NCI-H345 (cell line): Measurements from ENCODE around the gene ABCA9.

Source experiments
- DNase-seq: peaks from one replicate; lab custom pipeline; 2025; lab: John Stamatoyannopoulos, UW

ABCA9 gene

DNA sequence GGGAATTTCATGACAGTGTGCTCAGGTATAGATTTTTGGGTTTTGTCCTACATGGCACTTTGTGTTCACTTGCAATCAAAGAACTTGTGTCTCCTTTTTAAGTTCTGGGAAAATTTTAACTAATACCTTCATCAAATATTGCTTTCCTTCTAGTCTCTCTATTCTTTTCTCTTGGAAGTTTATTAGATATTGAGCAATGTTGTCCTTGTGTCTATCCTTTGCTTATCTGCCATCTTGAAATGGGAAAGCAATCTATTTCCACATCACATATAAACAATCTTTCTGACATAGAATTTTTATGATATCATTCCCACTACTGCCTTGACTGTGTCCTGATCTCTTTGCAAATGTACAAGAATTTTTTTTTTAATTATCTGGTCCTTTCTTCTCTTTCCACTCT lies 4.4 kb upstream of the ABCA9 start:
- no peak for DNase-seq

GRCh38 chr17:69064476-69064875 lies 3.7 kb upstream of the ABCA9 start:
- no peak for DNase-seq

GRCh38 chr17:69064001-69064400 lies 3.3 kb upstream of the ABCA9 start:
- DNase-seq: no peak

- DNase-seq: no peak
Measured at GRCh38 chr17:69062860-69063581, 2.3 kb upstream of the ABCA9 start.

- DNase-seq: no peak
Measured at GRCh38 chr17:69061721-69062556, 1.2 kb upstream of the ABCA9 start.

DNA sequence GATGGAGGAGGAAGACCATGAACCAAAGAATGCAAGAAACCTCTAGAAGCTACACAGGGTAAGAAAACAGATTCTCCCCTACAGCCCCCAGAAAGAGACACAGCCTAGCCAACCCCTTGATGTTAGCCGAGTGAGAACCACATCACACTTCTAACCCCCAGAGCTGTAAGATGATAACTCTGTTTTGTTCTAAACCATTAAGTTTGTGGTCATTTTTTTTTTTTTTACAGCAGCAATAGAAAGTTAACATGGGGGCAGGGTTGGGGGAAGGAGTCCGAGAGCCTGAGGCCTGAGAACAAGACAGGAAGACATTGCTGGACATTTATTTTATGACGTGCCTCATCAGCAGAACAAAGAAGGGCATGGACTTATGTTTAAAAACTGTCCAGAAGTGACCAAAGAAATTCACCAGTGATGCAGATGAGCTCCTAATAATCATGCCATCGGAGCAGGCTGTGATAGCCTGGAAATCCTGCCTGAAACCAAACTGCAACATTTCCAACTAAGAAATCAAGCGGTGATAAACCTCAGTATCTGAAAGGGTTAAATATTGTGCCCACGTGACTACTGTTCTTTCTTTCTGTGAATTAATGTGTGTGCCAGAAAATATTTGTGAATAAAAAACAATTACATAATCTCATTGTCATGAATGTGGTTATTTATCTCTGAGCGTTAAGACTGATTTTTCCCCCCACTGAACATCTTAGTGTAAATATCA lies 1.1 kb downstream of the ABCA9 start:
- no peak for DNase-seq

DNA sequence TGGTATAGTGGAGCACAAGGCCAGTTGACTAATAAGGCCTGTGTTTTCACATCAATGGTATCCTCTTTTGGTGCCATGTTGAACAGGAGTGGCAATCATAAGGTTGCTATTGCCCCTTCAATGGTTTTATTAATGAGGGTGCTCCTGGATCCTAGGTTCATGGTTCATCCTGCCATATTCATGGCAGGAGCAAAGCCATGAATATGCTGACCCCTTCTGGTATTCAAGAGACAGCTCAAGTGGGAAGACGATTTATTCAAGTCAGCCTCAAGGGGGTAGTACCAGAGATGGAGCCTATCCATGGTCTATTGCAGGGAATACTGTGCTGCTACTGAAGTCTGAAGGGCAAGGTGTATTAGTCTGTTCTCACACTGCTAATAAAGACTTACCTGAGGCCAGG lies 2.6 kb downstream of the ABCA9 start:
- DNase-seq: no peak

DNA sequence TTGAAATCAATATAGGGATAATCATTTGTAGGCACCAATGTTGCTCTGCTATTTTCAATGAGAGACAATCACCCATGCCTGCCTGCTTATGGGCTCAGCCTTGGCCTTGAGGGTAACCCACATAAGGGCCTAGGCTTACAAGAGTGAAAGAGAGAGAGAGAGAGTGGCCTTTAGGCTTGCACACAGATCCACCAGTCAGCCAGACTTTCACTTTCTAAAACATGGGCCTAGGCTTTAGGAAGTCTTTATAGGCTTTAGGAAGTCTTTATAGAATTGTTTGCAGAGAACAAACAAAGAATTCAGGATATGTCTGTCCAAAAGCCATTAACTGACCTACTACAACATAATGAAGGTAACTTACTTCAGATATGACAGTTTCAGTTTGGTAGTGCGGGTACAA lies 3.4 kb downstream of the ABCA9 start:
- no peak for DNase-seq

DNA sequence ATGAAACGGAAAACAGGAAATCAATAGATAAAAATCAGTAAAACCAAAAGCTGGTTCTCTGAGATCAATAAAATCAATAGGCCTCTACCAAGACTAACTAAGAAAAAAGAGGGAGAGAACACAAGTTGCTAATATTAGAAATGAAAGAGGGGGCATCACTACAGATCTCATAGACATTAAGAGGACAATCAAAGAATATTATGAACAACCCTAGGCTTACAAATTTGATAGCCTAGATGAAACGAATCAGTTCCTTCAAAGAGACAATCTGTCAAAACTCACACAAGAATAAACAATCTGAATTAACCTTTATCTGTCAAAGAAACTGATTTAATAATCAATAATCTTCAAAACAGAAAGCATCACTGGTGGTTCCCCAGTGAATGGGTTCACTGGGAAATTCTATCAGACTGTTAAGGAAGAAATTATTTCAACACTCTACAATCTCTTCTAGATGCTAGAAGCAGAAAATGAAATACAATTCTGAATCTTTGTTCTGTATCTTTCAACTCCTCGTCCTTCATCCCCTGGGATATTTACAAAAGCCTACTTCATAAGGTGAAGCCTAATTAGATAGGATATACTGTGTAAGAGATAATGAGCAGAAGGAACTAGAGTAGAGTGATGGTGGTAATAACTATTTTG lies 4.4 kb downstream of the ABCA9 start:
- DNase-seq: no peak

DNA sequence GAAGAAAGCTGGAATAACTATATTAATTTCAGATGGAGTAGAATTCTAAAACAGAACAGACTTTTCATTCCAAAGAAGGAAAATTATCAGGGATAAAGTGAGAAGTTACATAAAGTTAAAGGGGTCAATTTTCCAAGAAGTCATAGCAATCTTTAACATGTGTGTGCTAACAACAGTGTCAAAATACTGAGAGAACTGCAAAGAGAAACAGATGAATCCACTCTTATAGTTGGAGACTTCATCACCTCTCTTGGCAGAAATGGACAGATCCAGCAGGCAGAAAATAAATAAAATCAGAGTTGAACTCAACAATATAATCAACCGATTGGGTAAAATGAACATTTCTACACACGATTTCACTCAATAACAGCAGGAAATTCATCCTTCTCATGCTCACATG lies 5.4 kb downstream of the ABCA9 start:
- no peak for DNase-seq

GRCh38 chr17:69050999-69051775 lies 9.5 kb downstream of the ABCA9 start:
- no peak for DNase-seq

GRCh38 chr17:69048634-69049033 lies 12.1 kb downstream of the ABCA9 start:
- DNase-seq: no peak

DNA sequence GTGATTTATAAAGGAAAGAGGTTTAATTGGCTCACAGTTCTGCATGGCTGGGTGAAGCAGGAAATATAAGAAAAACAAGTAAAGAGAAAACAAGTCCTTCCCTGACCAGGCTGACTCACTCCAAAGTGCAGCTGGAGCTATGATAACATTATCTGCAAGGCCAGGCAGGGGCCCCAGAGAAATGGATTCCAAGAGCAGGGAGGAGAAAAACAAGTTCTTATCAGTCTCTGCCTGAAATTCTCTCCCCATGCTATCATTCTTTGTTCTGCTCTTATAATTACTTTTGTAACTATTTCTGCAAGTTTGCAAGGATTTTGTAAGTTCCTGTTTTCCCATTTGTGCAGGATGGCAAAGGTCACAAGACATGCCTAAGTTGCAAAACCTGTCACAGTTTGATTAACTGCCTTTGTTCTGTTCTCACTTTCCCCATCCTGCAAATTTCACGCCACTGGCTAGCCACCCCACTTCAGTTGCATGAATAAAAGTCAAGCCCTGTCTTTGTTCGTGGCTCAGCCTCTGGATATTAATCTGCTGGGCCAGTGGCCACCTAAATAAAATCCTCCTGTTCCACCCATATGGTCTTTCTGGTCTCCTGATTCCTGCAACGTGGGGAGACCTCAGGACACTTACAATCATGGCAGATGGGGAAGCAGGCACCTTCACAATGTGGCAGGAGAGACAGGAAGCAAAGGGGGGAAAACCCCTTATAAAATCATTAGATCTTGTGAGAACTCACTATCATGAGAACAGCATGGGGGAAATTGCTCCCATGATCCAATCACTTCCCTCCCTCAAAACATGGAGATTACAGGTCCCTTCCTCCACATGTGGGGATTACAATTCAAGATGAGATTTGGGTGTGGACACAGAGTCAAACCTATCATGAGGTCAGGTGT lies 13.1 kb downstream of the ABCA9 start:
- no peak for DNase-seq

- DNase-seq: no peak
Measured at GRCh38 chr17:69046121-69046807, 14.5 kb downstream of the ABCA9 start.

DNA sequence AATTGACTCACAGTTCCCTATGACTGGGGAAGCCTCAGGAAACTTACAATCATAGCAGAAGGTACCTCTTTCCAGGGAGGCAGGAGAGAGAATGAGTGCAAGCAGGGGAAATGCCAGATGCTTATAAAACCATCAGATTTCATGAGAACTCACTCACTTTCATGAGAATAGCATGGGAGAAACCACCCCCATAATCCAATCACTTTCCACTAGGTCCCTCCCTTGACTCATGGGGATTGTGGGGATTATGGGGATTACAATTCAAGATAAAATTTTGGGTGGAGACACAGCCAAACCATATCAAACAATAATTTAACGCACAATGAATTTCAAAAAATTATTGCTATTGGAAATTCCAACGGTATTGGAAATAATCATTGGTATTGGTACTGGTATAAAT lies 15.1 kb downstream of the ABCA9 start:
- DNase-seq: no peak

DNA sequence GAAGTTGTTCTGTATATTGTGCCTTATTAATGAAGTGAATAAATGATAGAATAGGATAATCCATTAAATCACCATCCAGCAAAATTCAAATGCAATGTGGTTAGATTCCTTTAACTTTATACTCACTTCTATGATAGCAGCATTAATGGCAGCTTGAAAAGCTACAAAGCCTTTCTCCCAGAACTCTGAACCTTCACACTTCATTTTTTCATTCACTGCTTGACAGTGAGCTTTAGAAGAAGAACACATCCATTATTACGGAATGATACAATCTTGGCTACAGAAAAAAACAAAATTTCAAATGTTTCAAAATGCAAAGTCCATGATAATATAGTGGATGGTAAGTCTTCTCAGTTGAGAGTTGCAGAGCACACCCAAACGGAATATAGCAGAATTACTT lies 16.4 kb downstream of the ABCA9 start:
- no peak for DNase-seq

- DNase-seq: no peak
Measured at GRCh38 chr17:69043098-69043734, 17.5 kb downstream of the ABCA9 start.

DNA sequence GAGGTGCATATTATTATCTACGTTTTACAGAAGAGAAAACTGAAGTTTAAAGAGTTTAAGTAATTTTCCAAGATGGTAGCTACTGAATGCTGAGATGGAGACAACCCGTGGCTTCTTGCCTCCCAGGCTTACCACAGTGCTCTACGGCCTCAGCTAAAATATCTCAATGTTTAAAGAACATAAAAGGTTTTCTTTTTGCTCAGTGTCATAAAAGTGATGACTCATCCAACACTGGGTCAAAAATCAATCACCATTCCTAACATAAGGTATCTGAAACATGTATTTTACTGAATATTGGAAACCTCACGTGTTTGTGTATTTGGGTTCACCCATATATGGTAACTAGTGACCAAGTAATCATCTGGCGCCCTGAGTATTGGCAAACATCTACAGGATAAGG lies 18.4 kb downstream of the ABCA9 start:
- no peak for DNase-seq

- DNase-seq: no peak
Measured at GRCh38 chr17:69031839-69032238, 28.9 kb downstream of the ABCA9 start.
